CD8-positive, alpha-beta memory T cell (primary cell): ENCODE data around the gene UTP14C. TPM values are rescaled to one million over a fixed set of nuclear protein-coding genes. Genes with fewer than 3 reads are reported as not detected.

Source experiments
- CTCF ChIA-PET: fragments of 350-600 bp; sonication (Branson Sonifier 250); formaldehyde crosslinking; loops from one replicate; lab custom pipeline; 2021; ENCODE audit warnings: antibody characterized with exemption; lab: Charles Lee
- POLR2A ChIA-PET: fragments of 350-600 bp; sonication (Branson Sonifier 250); formaldehyde crosslinking; loops from one replicate; lab custom pipeline; 2021; ENCODE audit warnings: antibody characterized with exemption; lab: Charles Lee
- DNase-seq, 5 donors: peaks; one replicate each; pipeline versions ENCODE4 v3.0.0 to v3.0.0-alpha.2; 2020 to 2022; ENCODE audit warnings: mixed read lengths in 1 of 5
- H3K27ac ChIP-seq: one replicate; pipeline ENCODE4 v1.7.0; 2013; ENCODE audit warnings: low read depth, mild to moderate bottlenecking, low read length, moderate library complexity
- H3K27me3 ChIP-seq: 2 replicates; pipeline ENCODE4 v1.7.0; 2013; ENCODE audit warnings: low read length, mild to moderate bottlenecking; ENCODE audit not compliant: insufficient read depth, poor library complexity, severe bottlenecking
- H3K36me3 ChIP-seq: 2 replicates; pipeline ENCODE4 v1.7.0; 2013; ENCODE audit warnings: mild to moderate bottlenecking, low read length, moderate library complexity; ENCODE audit not compliant: insufficient read depth
- H3K4me1 ChIP-seq: 2 replicates; pipeline ENCODE4 v1.7.0; 2013; ENCODE audit warnings: mild to moderate bottlenecking, low read length, moderate library complexity; ENCODE audit not compliant: insufficient read depth
- H3K4me3 ChIP-seq: 2 replicates; pipeline ENCODE4 v1.7.0; 2013; ENCODE audit warnings: mild to moderate bottlenecking, low read length
- H3K9me3 ChIP-seq: 2 replicates; pipeline ENCODE4 v1.7.0; 2013; ENCODE audit warnings: mild to moderate bottlenecking, low read length
- H3K27ac Mint-ChIP-seq, 8 donors: one replicate each; pipeline ENCODE4 v1.8.0; 2020 to 2021; ENCODE audit warnings: mixed read lengths in 8 of 8, mild to moderate bottlenecking in 6 of 8, inconsistent platforms in 3 of 8, moderate library complexity in 3 of 8
- H3K27me3 Mint-ChIP-seq, 2 donors: one replicate each; pipeline ENCODE4 v1.8.0; 2020 to 2021; ENCODE audit warnings: mixed read lengths in 2 of 2, mild to moderate bottlenecking in 1 of 2, moderate library complexity in 1 of 2
- H3K36me3 Mint-ChIP-seq, 3 donors: one replicate each; pipeline ENCODE4 v1.8.0; 2020 to 2021; ENCODE audit warnings: mixed read lengths in 3 of 3, inconsistent platforms in 1 of 3, mild to moderate bottlenecking in 1 of 3
- H3K4me1 Mint-ChIP-seq, 3 donors: one replicate each; pipeline ENCODE4 v1.8.0; 2020 to 2021; ENCODE audit warnings: mixed read lengths in 3 of 3, inconsistent platforms in 1 of 3, mild to moderate bottlenecking in 1 of 3
- H3K4me3 Mint-ChIP-seq, 7 donors: one replicate each; pipeline ENCODE4 v1.8.0; 2020 to 2021; ENCODE audit warnings: mixed read lengths in 7 of 7, mild to moderate bottlenecking in 6 of 7, moderate library complexity in 4 of 7, inconsistent platforms in 2 of 7
- H3K9me3 Mint-ChIP-seq, 5 donors: one replicate each; pipeline ENCODE4 v1.8.0; 2020 to 2022; ENCODE audit warnings: mixed read lengths in 5 of 5, mild to moderate bottlenecking in 3 of 5, moderate library complexity in 2 of 5, inconsistent platforms in 1 of 5
- polyA plus RNA-seq: library from polyadenylated mRNA; unstranded; fragments of 300-500 nt; fragmentation: Illumina TruSeq; gene quantifications from one replicate; pipeline ENCODE4 v1.2.3, GENCODE V29; 2021
- total RNA-seq, 2 experiments: library from RNA; stranded (reverse); gene quantifications; one replicate each; pipeline ENCODE4 v1.2.3, GENCODE V29; 2021

UTP14C gene
- total and polyA plus RNA-seq, 3 experiments from 2014 or later = 3.3 to 13.3 (median 11.4) TPM

DNA sequence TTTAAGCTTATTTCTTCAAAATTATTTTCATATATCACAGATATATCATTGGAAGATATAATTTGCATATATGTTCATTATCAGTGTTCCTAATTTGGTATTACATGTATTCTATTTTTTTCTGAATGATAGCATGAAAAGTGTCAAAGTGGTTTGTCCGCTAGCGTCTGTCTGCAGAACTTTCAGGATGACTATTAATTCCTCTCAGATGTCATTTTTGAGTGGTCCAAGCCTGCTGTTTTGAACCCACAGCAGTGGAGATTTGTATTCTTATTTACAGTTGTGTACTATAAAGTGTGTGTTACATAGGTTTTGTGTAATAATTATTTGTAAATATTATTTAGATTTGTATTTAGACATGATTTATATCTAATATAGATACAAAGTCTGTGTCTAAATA lies 8.5 kb downstream of the UTP14C start:
- no peaks in the 10 kb centered on the region for H3K9me3 ChIP-seq
- H3K27me3 Mint-ChIP-seq = no peaks in the 10 kb centered on the region
- H3K4me3 ChIP-seq = no peak overlapping the region
- ChIA-PET CTCF (no interaction called here), POLR2A (no interaction called here)
- H3K27ac ChIP-seq = no peak overlapping the region
- no peaks in the 10 kb centered on the region for H3K27me3 ChIP-seq
- no peaks in the 10 kb centered on the region for H3K36me3 ChIP-seq
- peaks cover 11 to 30% (median 22%) of the 10 kb centered on the region in 3 donors for H3K36me3 Mint-ChIP-seq
- H3K4me1 ChIP-seq = no peaks in the 10 kb centered on the region
- H3K9me3 Mint-ChIP-seq = peaks cover 0 to 8% (median under 1%) of the 10 kb centered on the region in 5 donors
- DNase-seq = no peak
- no peak overlapping the region for H3K4me3 Mint-ChIP-seq
- no peak overlapping the region for H3K27ac Mint-ChIP-seq
- peaks cover 19 to 48% (median 26%) of the 10 kb centered on the region in 3 donors for H3K4me1 Mint-ChIP-seq

GRCh38 chr13:52034616-52035226 lies 10.2 kb downstream of the UTP14C start:
- peaks cover 0 to 7% (median 2%) of the 10 kb centered on the region in 5 donors for H3K9me3 Mint-ChIP-seq
- no peaks in the 10 kb centered on the region for H3K27me3 ChIP-seq

GRCh38 chr13:52036037-52036436 lies 11.5 kb downstream of the UTP14C start:
- H3K27me3 ChIP-seq = no peaks in the 10 kb centered on the region
- H3K4me1 Mint-ChIP-seq = peaks cover 10 to 27% (median 11%) of the 10 kb centered on the region in 3 donors
- no peaks in the 10 kb centered on the region for H3K9me3 ChIP-seq
- CTCF ChIA-PET = no interaction called here
- peaks cover 0 to 6% (median 5%) of the 10 kb centered on the region in 5 donors for H3K9me3 Mint-ChIP-seq
- H3K4me3 ChIP-seq = no peak overlapping the region
- no peak for DNase-seq
- no peak overlapping the region for H3K27ac ChIP-seq
- H3K27ac Mint-ChIP-seq = no peak overlapping the region
- no peaks in the 10 kb centered on the region for H3K36me3 ChIP-seq
- peaks cover 3 to 20% (median 4%) of the 10 kb centered on the region in 3 donors for H3K36me3 Mint-ChIP-seq
- H3K4me1 ChIP-seq = no peaks in the 10 kb centered on the region
- H3K4me3 Mint-ChIP-seq = no peak overlapping the region
- H3K27me3 Mint-ChIP-seq = no peaks in the 10 kb centered on the region
- POLR2A ChIA-PET = no interaction called here

More at GRCh38 chr13:52034616-52035226, 10.2 kb downstream of the UTP14C start:
- no peak overlapping the region for H3K4me3 ChIP-seq
- Mint-ChIP-seq H3K27ac (no peak overlapping the region), H3K27me3 (no peaks in the 10 kb centered on the region), H3K4me3 (no peak overlapping the region), H3K4me1 (peaks cover 15 to 38% (median 17%) of the 10 kb centered on the region in 3 donors), H3K36me3 (peaks cover 6 to 22% (median 8%) of the 10 kb centered on the region in 3 donors)
- no peak for DNase-seq
- H3K4me1 ChIP-seq = no peaks in the 10 kb centered on the region
- H3K9me3 ChIP-seq = no peaks in the 10 kb centered on the region
- H3K27ac ChIP-seq = no peak overlapping the region
- POLR2A ChIA-PET = no interaction called here
- H3K36me3 ChIP-seq = no peaks in the 10 kb centered on the region
- CTCF ChIA-PET = interaction anchor here (0.9 kb wide), 1 partner anchor 416 kb away, joined by 3 read pairs; no protein-coding TSS in a partner anchor

GRCh38 chr13:52043675-52044074 lies 19.2 kb downstream of the UTP14C start:
- no peaks in the 10 kb centered on the region for H3K27me3 Mint-ChIP-seq
- H3K9me3 Mint-ChIP-seq = peaks cover 8 to 22% (median 17%) of the 10 kb centered on the region in 5 donors
- no peak overlapping the region for H3K27ac ChIP-seq
- H3K4me3 ChIP-seq = no peak overlapping the region
- H3K27ac Mint-ChIP-seq = no peak overlapping the region
- no peaks in the 10 kb centered on the region for H3K36me3 ChIP-seq
- no peaks in the 10 kb centered on the region for H3K4me1 ChIP-seq
- no peak overlapping the region for H3K4me3 Mint-ChIP-seq
- peaks cover 4 to 34% (median 6%) of the 10 kb centered on the region in 3 donors for H3K36me3 Mint-ChIP-seq
- no peaks in the 10 kb centered on the region for H3K4me1 Mint-ChIP-seq
- ChIA-PET POLR2A (no interaction called here), CTCF (no interaction called here)
- no peak for DNase-seq
- H3K9me3 ChIP-seq = no peaks in the 10 kb centered on the region
- H3K27me3 ChIP-seq = no peaks in the 10 kb centered on the region

- Histone ChIP-seq H3K27me3 (no peaks in the 10 kb centered on the region), H3K36me3 (no peaks in the 10 kb centered on the region), H3K9me3 (no peaks in the 10 kb centered on the region), H3K4me1 (no peaks in the 10 kb centered on the region), H3K27ac (no peak overlapping the region), H3K4me3 (no peak overlapping the region)
- Mint-ChIP-seq H3K36me3 (peaks cover 3 to 33% (median 4%) of the 10 kb centered on the region in 3 donors), H3K27me3 (peaks cover 0 to 8% of the 10 kb centered on the region in 2 donors), H3K4me1 (no peaks in the 10 kb centered on the region), H3K9me3 (peaks cover 6 to 27% (median 15%) of the 10 kb centered on the region in 5 donors), H3K4me3 (no peak overlapping the region), H3K27ac (no peak overlapping the region)
- ChIA-PET CTCF (no interaction called here), POLR2A (no interaction called here)
- DNase-seq = no peak
These were observed 23.0 kb downstream of the UTP14C start for GRCh38 chr13:52047463-52047862.

DNA sequence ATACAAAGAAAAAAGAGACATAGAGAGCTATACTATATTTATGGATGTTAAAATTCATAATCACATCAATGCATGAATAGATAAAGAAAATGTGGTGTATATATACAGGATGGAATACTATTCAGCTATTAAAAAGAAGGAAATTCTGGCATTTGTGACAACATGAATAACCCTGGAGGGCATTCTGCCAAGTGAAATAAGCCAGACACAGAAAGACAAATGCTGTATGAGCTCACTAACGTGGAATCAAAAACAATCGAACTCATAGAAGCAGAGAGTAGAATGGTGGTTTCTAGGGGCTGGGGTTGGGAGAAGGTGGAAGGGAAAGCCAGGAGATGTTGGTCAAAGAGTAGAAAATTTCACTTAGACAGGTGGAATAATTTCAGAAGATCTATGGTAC lies 24.0 kb downstream of the UTP14C start:
- Mint-ChIP-seq H3K4me1 (no peaks in the 10 kb centered on the region), H3K4me3 (no peak overlapping the region), H3K27me3 (peaks cover 0 to 8% of the 10 kb centered on the region in 2 donors), H3K36me3 (peaks cover 3 to 30% (median 4%) of the 10 kb centered on the region in 3 donors), H3K27ac (no peak overlapping the region), H3K9me3 (peaks cover 8 to 30% (median 17%) of the 10 kb centered on the region in 5 donors)
- Histone ChIP-seq H3K27ac (no peak overlapping the region), H3K36me3 (no peaks in the 10 kb centered on the region), H3K9me3 (no peaks in the 10 kb centered on the region), H3K4me1 (no peaks in the 10 kb centered on the region), H3K27me3 (no peaks in the 10 kb centered on the region), H3K4me3 (no peak overlapping the region)
- ChIA-PET POLR2A (no interaction called here), CTCF (no interaction called here)
- no peak for DNase-seq

- peaks cover 0 to 18% (median 2%) of the 10 kb centered on the region in 3 donors for H3K36me3 Mint-ChIP-seq
- H3K36me3 ChIP-seq = no peaks in the 10 kb centered on the region
- H3K27me3 Mint-ChIP-seq = peaks cover 0 to 8% of the 10 kb centered on the region in 2 donors
- POLR2A ChIA-PET = no interaction called here
- H3K27me3 ChIP-seq = no peaks in the 10 kb centered on the region
- H3K27ac ChIP-seq = no peak overlapping the region
- no peak for DNase-seq
- no peaks in the 10 kb centered on the region for H3K4me1 Mint-ChIP-seq
- no peak overlapping the region for H3K27ac Mint-ChIP-seq
- H3K4me3 Mint-ChIP-seq = no peak overlapping the region
- peaks cover 4 to 37% (median 13%) of the 10 kb centered on the region in 5 donors for H3K9me3 Mint-ChIP-seq
- no peak overlapping the region for H3K4me3 ChIP-seq
- CTCF ChIA-PET = no interaction called here
- H3K4me1 ChIP-seq = no peaks in the 10 kb centered on the region
- no peaks in the 10 kb centered on the region for H3K9me3 ChIP-seq
These were observed 26.9 kb downstream of the UTP14C start for GRCh38 chr13:52051400-52051799.

GRCh38 chr13:52053460-52053859 lies 29.0 kb downstream of the UTP14C start:
- no peak overlapping the region for H3K27ac Mint-ChIP-seq
- H3K4me3 ChIP-seq = no peak overlapping the region
- H3K4me1 ChIP-seq = no peaks in the 10 kb centered on the region
- H3K4me1 Mint-ChIP-seq = no peaks in the 10 kb centered on the region
- POLR2A ChIA-PET = no interaction called here
- DNase-seq = no peak
- H3K4me3 Mint-ChIP-seq = no peak overlapping the region
- H3K36me3 Mint-ChIP-seq = peaks cover 0 to 17% (median 2%) of the 10 kb centered on the region in 3 donors
- H3K27me3 Mint-ChIP-seq = peaks cover 0 to 8% of the 10 kb centered on the region in 2 donors
- no peaks in the 10 kb centered on the region for H3K9me3 ChIP-seq
- no peaks in the 10 kb centered on the region for H3K27me3 ChIP-seq
- CTCF ChIA-PET = no interaction called here
- peaks cover 4 to 37% (median 13%) of the 10 kb centered on the region in 5 donors for H3K9me3 Mint-ChIP-seq
- H3K36me3 ChIP-seq = no peaks in the 10 kb centered on the region
- H3K27ac ChIP-seq = no peak overlapping the region
